Measurements from ENCODE around the gene UTP14A. TPM values are rescaled to one million over a fixed set of nuclear protein-coding genes. Genes with fewer than 3 reads are reported as not detected.
"Not testable (repeated sequence)": the region's sequence is repeated elsewhere in the genome, so short reads cannot be mapped to it uniquely, and the experiment has no call there.

Gene UTP14A, protein sequence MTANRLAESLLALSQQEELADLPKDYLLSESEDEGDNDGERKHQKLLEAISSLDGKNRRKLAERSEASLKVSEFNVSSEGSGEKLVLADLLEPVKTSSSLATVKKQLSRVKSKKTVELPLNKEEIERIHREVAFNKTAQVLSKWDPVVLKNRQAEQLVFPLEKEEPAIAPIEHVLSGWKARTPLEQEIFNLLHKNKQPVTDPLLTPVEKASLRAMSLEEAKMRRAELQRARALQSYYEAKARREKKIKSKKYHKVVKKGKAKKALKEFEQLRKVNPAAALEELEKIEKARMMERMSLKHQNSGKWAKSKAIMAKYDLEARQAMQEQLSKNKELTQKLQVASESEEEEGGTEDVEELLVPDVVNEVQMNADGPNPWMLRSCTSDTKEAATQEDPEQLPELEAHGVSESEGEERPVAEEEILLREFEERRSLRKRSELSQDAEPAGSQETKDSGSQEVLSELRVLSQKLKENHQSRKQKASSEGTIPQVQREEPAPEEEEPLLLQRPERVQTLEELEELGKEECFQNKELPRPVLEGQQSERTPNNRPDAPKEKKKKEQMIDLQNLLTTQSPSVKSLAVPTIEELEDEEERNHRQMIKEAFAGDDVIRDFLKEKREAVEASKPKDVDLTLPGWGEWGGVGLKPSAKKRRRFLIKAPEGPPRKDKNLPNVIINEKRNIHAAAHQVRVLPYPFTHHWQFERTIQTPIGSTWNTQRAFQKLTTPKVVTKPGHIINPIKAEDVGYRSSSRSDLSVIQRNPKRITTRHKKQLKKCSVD
- polyA plus RNA-seq = 10 to 100 TPM in 1 of 2 donors, 1 to 10 TPM in 1; 8.3 to 14.1 TPM

DNA sequence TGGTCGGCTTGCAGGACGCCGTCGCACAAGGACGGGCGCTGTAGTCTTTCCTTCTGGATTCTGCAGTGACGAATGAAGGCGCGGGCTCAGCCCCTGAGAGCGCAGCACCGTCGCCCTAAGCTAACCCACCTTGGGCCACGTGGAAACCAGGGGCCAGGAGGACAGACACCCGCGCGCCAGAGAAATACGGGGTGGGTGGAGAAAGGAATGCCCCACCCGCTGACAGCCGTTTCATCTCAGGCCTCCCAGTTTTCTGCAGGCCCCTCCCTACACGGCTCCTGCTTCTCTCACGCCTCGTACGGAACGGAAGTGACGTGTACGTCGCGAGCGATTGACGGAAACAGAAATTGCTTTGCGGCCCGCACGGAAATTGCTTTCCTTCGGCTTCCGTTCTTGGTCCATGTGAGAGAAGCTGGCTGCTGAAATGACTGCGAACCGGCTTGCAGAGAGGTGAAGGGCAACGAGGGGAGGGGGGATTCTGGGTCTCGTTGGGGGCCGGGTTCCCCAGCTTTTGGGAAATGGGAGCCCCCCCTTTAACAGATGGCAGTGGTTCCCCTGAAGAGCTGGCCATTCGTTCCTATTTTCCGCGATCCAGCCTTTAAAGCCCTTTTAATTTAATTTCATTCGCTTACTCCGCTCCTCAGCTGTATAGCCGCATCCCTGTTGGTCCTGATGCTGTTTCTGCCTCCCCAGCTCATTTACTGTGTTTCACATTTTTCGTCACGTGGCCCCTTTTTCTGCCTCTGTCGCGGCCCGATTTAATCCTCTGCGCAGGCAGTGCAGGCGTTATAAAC, at the start of gene UTP14A:
Gene UTP14A, plus strand, starts transcription at position 378 of the 794 bp plus-strand sequence. Its CDS starts 47 bp downstream, at position 425.
- peak within 1 kb of the TSS; percentile 70 to 83 for H3K27ac ChIP-seq (ENCODE audit: low read depth in 2 of 2, low read length in 1 of 2)
- no peaks in the 10 kb centered on the region for H3K36me3 ChIP-seq (ENCODE audit: control insufficient read depth in 2 of 2, insufficient read depth in 2 of 2, low read length in 1 of 2)
- no peaks in the 10 kb centered on the region for H3K27me3 ChIP-seq (ENCODE audit: control insufficient read depth in 1 of 2, insufficient read depth in 2 of 2, low read length in 2 of 2)
- H3K9me3 ChIP-seq (ENCODE audit: control insufficient read depth in 2 of 2, insufficient read depth in 1 of 2, low read depth in 1 of 2, low read length in 1 of 2) = no peaks in the 10 kb centered on the region
- H3K4me1 ChIP-seq (ENCODE audit: control insufficient read depth in 2 of 2, insufficient read depth in 2 of 2, low read length in 1 of 2) = no peaks in the 10 kb centered on the region
- peak within 1 kb of the TSS; percentile 67 to 70 for H3K4me3 ChIP-seq (ENCODE audit: low read depth in 1 of 2, low read length in 2 of 2)
- 1 to 30% methylated on average over 53 of the region's 53 CpGs for WGBS, 2 donors

DNA sequence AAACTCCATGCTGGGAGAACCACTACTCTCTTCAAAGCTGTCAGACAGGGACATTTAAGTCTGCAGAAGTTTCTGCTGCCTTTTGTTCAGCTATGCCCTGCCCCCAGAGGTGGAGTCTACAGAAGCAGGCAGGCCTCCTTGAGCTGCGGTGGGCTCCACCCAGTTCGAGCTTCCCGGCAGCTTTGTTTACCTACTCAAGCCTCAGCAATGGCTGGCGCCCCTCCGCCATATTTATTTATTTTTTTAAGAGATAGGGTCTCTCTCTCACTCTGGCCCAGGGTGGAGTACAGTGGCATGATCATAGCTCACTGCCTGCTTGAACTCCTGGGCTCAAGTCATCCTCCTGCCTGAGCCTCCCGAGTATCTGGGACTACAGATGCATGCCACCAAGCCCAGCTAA, 46.8 kb upstream of the UTP14A start:
- H3K27me3 ChIP-seq (ENCODE audit: control insufficient read depth in 1 of 2, insufficient read depth in 2 of 2, low read length in 2 of 2); H3K9me3 ChIP-seq (ENCODE audit: control insufficient read depth in 2 of 2, insufficient read depth in 1 of 2, low read depth in 1 of 2, low read length in 1 of 2); H3K36me3 ChIP-seq (ENCODE audit: control insufficient read depth in 2 of 2, insufficient read depth in 2 of 2, low read length in 1 of 2); H3K4me1 ChIP-seq (ENCODE audit: control insufficient read depth in 2 of 2, insufficient read depth in 2 of 2, low read length in 1 of 2); H3K4me3 ChIP-seq (ENCODE audit: low read depth in 1 of 2, low read length in 2 of 2); H3K27ac ChIP-seq (ENCODE audit: low read depth in 2 of 2, low read length in 1 of 2): not testable (repeated sequence)
- 38 to 55% methylated on average over 6 of the region's 6 CpGs for WGBS, 2 donors

DNA sequence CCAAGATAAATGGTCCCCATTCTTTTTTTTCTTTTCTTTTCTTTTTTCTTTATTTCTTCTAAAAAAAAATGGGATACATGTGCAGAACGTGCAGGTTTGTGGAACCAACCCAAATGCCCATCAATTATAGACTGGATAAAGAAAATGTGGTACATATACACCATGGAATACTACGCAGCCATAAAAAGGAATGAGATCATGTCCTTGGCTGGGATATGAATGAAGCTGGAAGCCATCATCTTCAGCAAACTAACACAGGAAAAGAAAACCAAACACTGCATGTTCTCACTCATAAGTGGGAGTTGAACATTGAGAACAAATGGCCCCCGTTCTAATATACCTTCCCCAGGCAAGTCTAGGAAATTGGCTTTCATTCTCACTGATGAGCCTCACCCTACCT, 39.6 kb upstream of the UTP14A start:
- H3K4me1 ChIP-seq (ENCODE audit: control insufficient read depth in 2 of 2, insufficient read depth in 2 of 2, low read length in 1 of 2); H3K9me3 ChIP-seq (ENCODE audit: control insufficient read depth in 2 of 2, insufficient read depth in 1 of 2, low read depth in 1 of 2, low read length in 1 of 2); H3K4me3 ChIP-seq (ENCODE audit: low read depth in 1 of 2, low read length in 2 of 2); H3K27ac ChIP-seq (ENCODE audit: low read depth in 2 of 2, low read length in 1 of 2); H3K36me3 ChIP-seq (ENCODE audit: control insufficient read depth in 2 of 2, insufficient read depth in 2 of 2, low read length in 1 of 2); H3K27me3 ChIP-seq (ENCODE audit: control insufficient read depth in 1 of 2, insufficient read depth in 2 of 2, low read length in 2 of 2): not testable (repeated sequence)
- WGBS, 2 donors = 69 to 72% methylated on average over 3 of the region's 3 CpGs

DNA sequence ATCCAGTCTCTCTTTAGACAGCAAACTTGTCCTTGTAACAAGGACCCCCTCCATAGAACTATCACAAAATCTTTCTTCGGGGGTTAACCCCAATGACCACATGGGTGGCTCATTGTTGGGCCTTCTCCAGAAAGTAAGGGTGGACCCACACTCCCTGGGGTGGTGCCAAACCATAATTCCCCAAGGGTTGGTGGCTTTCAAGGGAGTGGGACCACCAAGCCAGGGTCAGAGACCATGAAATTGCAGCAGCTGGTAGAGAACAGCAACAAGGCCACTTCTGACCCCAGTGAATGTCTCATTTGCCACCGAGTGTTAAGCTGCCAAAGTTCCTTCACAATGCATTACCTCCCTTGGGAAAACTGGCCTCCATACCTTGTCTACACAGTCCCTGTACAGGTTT, 33.4 kb upstream of the UTP14A start:
- 64 to 80% methylated on average over 2 of the region's 2 CpGs for WGBS, 2 donors

DNA sequence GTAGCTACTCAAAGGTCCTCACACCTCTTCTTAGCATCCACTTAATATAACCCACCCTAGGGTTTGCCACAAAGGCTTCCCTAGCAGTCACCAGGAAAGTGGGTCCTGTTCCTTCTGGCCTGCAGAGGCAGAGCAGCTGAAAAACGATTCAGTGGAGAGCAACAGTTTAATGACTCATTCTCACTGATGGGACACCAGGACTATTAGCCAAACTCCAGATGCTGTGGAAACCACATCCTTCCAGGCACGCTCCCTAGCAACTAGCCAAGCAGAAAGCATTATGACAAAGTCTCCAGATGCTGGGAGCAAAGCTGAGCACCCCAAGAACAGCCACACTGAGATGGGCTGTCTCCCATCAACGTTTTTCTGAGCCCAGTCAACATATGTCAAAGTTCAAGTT, 30.3 kb upstream of the UTP14A start:
- H3K4me1 ChIP-seq (ENCODE audit: control insufficient read depth in 2 of 2, insufficient read depth in 2 of 2, low read length in 1 of 2) = no peaks in the 10 kb centered on the region
- H3K9me3 ChIP-seq (ENCODE audit: control insufficient read depth in 2 of 2, insufficient read depth in 1 of 2, low read depth in 1 of 2, low read length in 1 of 2) = no peaks in the 10 kb centered on the region
- H3K27ac ChIP-seq (ENCODE audit: low read depth in 2 of 2, low read length in 1 of 2) = no peak overlapping the region
- no peaks in the 10 kb centered on the region for H3K36me3 ChIP-seq (ENCODE audit: control insufficient read depth in 2 of 2, insufficient read depth in 2 of 2, low read length in 1 of 2)
- no peak overlapping the region for H3K4me3 ChIP-seq (ENCODE audit: low read depth in 1 of 2, low read length in 2 of 2)
- no peaks in the 10 kb centered on the region for H3K27me3 ChIP-seq (ENCODE audit: control insufficient read depth in 1 of 2, insufficient read depth in 2 of 2, low read length in 2 of 2)
- 32 to 43% methylated on average over 3 of the region's 3 CpGs for WGBS, 2 donors

More for the DNA sequence above, 33.4 kb upstream of the UTP14A start:
- Histone ChIP-seq H3K36me3 (ENCODE audit: control insufficient read depth in 2 of 2, insufficient read depth in 2 of 2, low read length in 1 of 2) (no peaks in the 10 kb centered on the region), H3K4me1 (ENCODE audit: control insufficient read depth in 2 of 2, insufficient read depth in 2 of 2, low read length in 1 of 2) (no peaks in the 10 kb centered on the region), H3K27me3 (ENCODE audit: control insufficient read depth in 1 of 2, insufficient read depth in 2 of 2, low read length in 2 of 2) (no peaks in the 10 kb centered on the region), H3K27ac (ENCODE audit: low read depth in 2 of 2, low read length in 1 of 2) (no peak overlapping the region), H3K9me3 (ENCODE audit: control insufficient read depth in 2 of 2, insufficient read depth in 1 of 2, low read depth in 1 of 2, low read length in 1 of 2) (no peaks in the 10 kb centered on the region), H3K4me3 (ENCODE audit: low read depth in 1 of 2, low read length in 2 of 2) (no peak overlapping the region)

DNA sequence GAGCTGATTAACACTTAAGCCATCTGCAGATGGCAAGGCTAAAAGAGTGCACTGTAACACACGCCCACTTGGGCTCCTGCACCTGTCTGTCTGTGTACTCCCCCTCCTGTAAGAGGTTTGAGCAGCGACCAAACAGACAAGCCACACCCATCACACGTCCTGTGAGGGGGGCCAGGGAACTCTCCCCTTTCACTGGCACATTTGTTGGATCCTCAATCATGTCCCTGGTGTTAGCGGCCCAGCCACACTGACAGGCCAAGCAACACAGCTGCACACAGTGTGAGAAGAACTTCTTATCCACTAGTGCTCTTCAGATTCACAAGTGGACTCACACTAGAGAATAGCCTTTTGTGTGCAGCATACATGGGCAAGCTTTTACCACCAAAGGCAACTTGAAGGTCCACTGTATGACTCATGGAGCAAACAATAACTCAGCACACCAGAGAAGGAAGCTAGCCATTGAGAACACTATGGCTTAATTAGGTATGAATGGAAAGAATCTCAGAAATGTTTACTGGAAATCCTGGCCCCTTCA, 29.1 kb upstream of the UTP14A start:
- no peaks in the 10 kb centered on the region for H3K4me1 ChIP-seq (ENCODE audit: control insufficient read depth in 2 of 2, insufficient read depth in 2 of 2, low read length in 1 of 2)
- H3K4me3 ChIP-seq (ENCODE audit: low read depth in 1 of 2, low read length in 2 of 2) = no peak overlapping the region
- no peaks in the 10 kb centered on the region for H3K27me3 ChIP-seq (ENCODE audit: control insufficient read depth in 1 of 2, insufficient read depth in 2 of 2, low read length in 2 of 2)
- no peak overlapping the region for H3K27ac ChIP-seq (ENCODE audit: low read depth in 2 of 2, low read length in 1 of 2)
- 48 to 58% methylated on average over 4 of the region's 4 CpGs for WGBS, 2 donors
- H3K36me3 ChIP-seq (ENCODE audit: control insufficient read depth in 2 of 2, insufficient read depth in 2 of 2, low read length in 1 of 2) = no peaks in the 10 kb centered on the region
- no peaks in the 10 kb centered on the region for H3K9me3 ChIP-seq (ENCODE audit: control insufficient read depth in 2 of 2, insufficient read depth in 1 of 2, low read depth in 1 of 2, low read length in 1 of 2)

DNA sequence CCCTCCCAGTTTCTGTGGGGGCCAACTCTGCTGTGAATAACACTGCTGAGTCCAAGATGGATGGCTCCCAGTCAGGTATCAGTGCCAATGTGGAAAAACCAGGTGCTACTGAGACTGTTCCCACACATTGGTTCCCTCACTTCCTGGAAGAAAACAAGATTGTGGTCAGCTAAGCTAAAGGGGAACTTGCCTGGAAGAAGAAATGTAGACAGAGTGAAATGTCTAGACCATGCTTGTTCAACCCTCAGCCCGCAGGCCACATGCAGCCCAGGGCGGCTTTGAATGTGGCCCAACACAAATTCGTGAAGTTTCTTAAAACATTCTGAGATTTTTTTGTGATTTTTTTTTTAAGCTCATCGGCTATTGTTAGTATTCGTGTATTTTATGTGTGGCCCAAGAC, 28.6 kb upstream of the UTP14A start:
- Histone ChIP-seq H3K27ac (ENCODE audit: low read depth in 2 of 2, low read length in 1 of 2) (no peak overlapping the region), H3K4me1 (ENCODE audit: control insufficient read depth in 2 of 2, insufficient read depth in 2 of 2, low read length in 1 of 2) (no peaks in the 10 kb centered on the region), H3K9me3 (ENCODE audit: control insufficient read depth in 2 of 2, insufficient read depth in 1 of 2, low read depth in 1 of 2, low read length in 1 of 2) (no peaks in the 10 kb centered on the region), H3K4me3 (ENCODE audit: low read depth in 1 of 2, low read length in 2 of 2) (no peak overlapping the region), H3K27me3 (ENCODE audit: control insufficient read depth in 1 of 2, insufficient read depth in 2 of 2, low read length in 2 of 2) (no peaks in the 10 kb centered on the region), H3K36me3 (ENCODE audit: control insufficient read depth in 2 of 2, insufficient read depth in 2 of 2, low read length in 1 of 2) (no peaks in the 10 kb centered on the region)
- WGBS, 2 donors = 90 to 93% methylated on average over 5 of the region's 5 CpGs

DNA sequence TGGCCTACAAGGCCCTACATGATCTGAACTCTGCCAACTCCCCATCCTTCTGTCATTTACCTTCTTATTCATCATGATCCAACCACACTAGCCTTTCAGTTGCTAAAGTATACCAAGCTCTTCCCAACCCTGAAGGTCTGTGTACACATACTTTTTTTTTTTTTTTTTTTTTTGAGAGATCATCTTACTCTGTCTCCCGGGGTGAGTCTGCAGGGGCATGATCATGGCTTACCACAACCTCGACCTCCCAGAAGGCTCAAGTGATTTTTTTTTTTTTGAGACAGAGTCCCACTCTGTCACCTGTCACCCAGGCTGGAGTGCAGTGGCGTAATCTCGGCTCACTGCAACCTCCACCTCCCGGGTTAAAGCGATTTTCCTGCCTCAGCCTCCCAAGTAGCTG, 5.9 kb upstream of the UTP14A start:
- no peaks in the 10 kb centered on the region for H3K9me3 ChIP-seq (ENCODE audit: control insufficient read depth in 2 of 2, insufficient read depth in 1 of 2, low read depth in 1 of 2, low read length in 1 of 2)
- H3K27me3 ChIP-seq (ENCODE audit: control insufficient read depth in 1 of 2, insufficient read depth in 2 of 2, low read length in 2 of 2) = no peaks in the 10 kb centered on the region
- no peaks in the 10 kb centered on the region for H3K36me3 ChIP-seq (ENCODE audit: control insufficient read depth in 2 of 2, insufficient read depth in 2 of 2, low read length in 1 of 2)
- no peaks in the 10 kb centered on the region for H3K4me1 ChIP-seq (ENCODE audit: control insufficient read depth in 2 of 2, insufficient read depth in 2 of 2, low read length in 1 of 2)
- no peak overlapping the region for H3K27ac ChIP-seq (ENCODE audit: low read depth in 2 of 2, low read length in 1 of 2)
- 80 to 84% methylated on average over 6 of the region's 6 CpGs for WGBS, 2 donors
- no peak overlapping the region for H3K4me3 ChIP-seq (ENCODE audit: low read depth in 1 of 2, low read length in 2 of 2)

DNA sequence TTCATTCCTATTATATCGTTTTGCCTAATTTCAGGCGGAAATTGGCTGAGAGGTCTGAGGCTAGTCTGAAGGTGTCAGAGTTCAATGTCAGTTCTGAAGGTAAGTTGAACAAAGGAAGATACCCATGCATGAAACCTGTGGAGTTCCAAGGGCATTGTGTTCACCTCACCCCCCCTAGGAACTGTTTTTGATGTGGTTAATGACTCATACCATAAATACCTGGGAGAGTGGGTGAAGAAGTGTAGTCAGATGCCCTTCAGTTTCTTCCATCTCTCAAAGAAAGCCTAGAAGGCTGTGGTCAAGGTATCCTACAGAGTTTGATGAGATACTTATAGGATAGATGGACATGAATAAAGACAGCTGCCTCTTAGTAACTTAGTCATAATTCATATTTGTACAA, 2.7 kb downstream of the UTP14A start:
- Histone ChIP-seq H3K36me3 (ENCODE audit: control insufficient read depth in 2 of 2, insufficient read depth in 2 of 2, low read length in 1 of 2) (no peaks in the 10 kb centered on the region), H3K4me3 (ENCODE audit: low read depth in 1 of 2, low read length in 2 of 2) (no peak overlapping the region)
- 72 to 94% methylated on average over 2 of the region's 2 CpGs for WGBS, 2 donors

More for the DNA sequence above, 2.7 kb downstream of the UTP14A start:
- Histone ChIP-seq H3K4me1 (ENCODE audit: control insufficient read depth in 2 of 2, insufficient read depth in 2 of 2, low read length in 1 of 2) (no peaks in the 10 kb centered on the region), H3K27me3 (ENCODE audit: control insufficient read depth in 1 of 2, insufficient read depth in 2 of 2, low read length in 2 of 2) (no peaks in the 10 kb centered on the region), H3K9me3 (ENCODE audit: control insufficient read depth in 2 of 2, insufficient read depth in 1 of 2, low read depth in 1 of 2, low read length in 1 of 2) (no peaks in the 10 kb centered on the region), H3K27ac (ENCODE audit: low read depth in 2 of 2, low read length in 1 of 2) (no peak overlapping the region)

All from esophagus (tissue), 2 donors.